Subcutaneous adipose tissue (tissue), 4 donors: ENCODE measurements around the gene COX8C. TPM values are rescaled to one million over a fixed set of nuclear protein-coding genes. Genes with fewer than 3 reads are reported as not detected.

Source experiments
- CTCF ChIP-seq: fragments of 450-650 bp; IDR thresholded peaks from one replicate; pipeline ENCODE4 v1.5.1; 2016; ENCODE audit warnings: low read depth, mild to moderate bottlenecking, control low read depth, antibody characterized with exemption, moderate library complexity
- total RNA-seq, 4 donors: library from RNA; depleted of rRNA; stranded (reverse); fragments of >200 nt; gene quantifications; one replicate each; pipeline ENCODE4 v1.1.0, GENCODE V29; 2016

The COX8C gene, protein sequence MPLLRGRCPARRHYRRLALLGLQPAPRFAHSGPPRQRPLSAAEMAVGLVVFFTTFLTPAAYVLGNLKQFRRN
- not detected for total RNA-seq

- no peak for TF ChIP-seq CTCF
Measured at GRCh38 chr14:93346926-93347721, at the start of gene COX8C. Gene COX8C, plus strand, starts transcription at chr14:93347182. Its CDS starts 87 bp downstream, at chr14:93347269.

GRCh38 chr14:93299416-93299815 lies 47.6 kb upstream of the COX8C start:
- TF ChIP-seq CTCF = no peak

DNA sequence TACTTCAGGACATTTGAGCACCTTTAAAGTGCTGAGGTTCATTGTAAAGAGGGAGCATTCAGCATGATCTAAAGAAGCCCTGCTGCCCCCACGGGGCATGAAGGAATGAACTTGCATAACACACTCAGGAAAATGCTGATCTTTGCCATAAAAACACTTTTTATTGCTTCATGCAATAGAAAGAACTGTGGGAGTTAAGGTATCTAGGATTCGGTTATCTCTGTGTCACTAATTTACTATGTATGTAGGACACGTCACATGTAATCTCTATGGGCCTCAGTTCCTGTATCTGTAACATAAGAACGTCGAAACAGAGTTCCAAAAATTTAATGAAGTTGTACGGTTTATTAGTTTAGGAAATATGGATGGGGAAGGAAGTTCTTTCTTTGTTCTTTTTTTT lies 47.1 kb upstream of the COX8C start:
- TF ChIP-seq CTCF = no peak

- no peak for TF ChIP-seq CTCF
Measured at GRCh38 chr14:93301821-93302447, 45.0 kb upstream of the COX8C start.

GRCh38 chr14:93302688-93303581 lies 44.0 kb upstream of the COX8C start:
- no peak for TF ChIP-seq CTCF

DNA sequence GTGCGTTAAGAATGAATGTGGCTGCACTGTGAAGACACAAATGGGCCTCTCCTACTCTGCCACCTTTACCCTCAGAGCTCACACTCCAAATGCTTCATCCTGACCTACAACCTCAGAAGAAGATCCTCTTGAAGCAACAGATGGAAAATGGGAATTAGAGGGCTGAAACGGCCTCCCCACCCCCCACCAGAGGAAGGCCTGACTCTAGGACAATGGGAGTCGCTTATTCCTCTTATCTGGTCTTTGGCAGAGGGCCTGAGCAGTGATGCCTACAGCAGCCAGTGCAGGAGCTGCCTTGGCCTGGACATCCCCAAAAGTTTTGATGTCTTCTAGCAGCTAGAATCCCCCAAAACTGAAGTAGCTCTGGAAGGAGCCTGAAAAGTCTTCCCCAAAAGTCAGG lies 43.3 kb upstream of the COX8C start:
- no peak for TF ChIP-seq CTCF

GRCh38 chr14:93304771-93305170 lies 42.2 kb upstream of the COX8C start:
- no peak for TF ChIP-seq CTCF
